IMR-90 (cell line): ENCODE results near the gene PHF21B. TPM values are rescaled to one million over a fixed set of nuclear protein-coding genes. Genes with fewer than 3 reads are reported as not detected.

Source experiments
- ATAC-seq: fragments of 200-7000 bp; cut with Tn5 transposase; 2 replicates; pipeline ENCODE4 v1.9.1; 2020; ENCODE audit warnings: low read depth, mild to moderate bottlenecking, moderate library complexity
- Bru-seq: library from RNA; stranded (reverse); fragments of 400-500 nt; gene quantifications from one replicate; lab custom pipeline; 2021; lab: Mats Ljungman, UMichigan
- BruChase-seq, 2 experiments: library from RNA; stranded (reverse); fragments of 400-500 nt; gene quantifications; one replicate each; lab custom pipeline; 2021; lab: Mats Ljungman, UMichigan
- BruUV-seq: library from RNA; stranded (reverse); fragments of 400-500 nt; replicated peaks from 2 replicates; lab custom pipeline; 2021; lab: Mats Ljungman, UMichigan
- CTCF ChIA-PET: fragments of 300-600 bp; formaldehyde crosslinking; extraction: SDS; loops from one replicate; lab custom pipeline; 2021; ENCODE audit warnings: antibody characterized with exemption; lab: Yijun Ruan, JAX
- POLR2A ChIA-PET: fragments of 300-600 bp; sonication (Branson Sonifier 250); formaldehyde crosslinking; loops from one replicate; lab custom pipeline; 2022; ENCODE audit warnings: antibody characterized with exemption; ENCODE audit not compliant: unreplicated experiment; lab: Charles Lee
- DNase-seq: peaks from one replicate; pipeline ENCODE4 v3.0.0; 2013
- H2AFZ ChIP-seq: replicated peaks from 2 replicates; pipeline ENCODE3; 2013; ENCODE audit warnings: low read length, mild to moderate bottlenecking; ENCODE audit not compliant: poor library complexity
- H2AK5ac ChIP-seq: 2 replicates; pipeline ENCODE4 v1.6.1; 2013; ENCODE audit warnings: low read depth, low read length, inconsistent platforms
- H2AK9ac ChIP-seq: replicated peaks from 2 replicates; pipeline ENCODE3; 2013; ENCODE audit warnings: mild to moderate bottlenecking, low read depth, low read length, moderate library complexity; ENCODE audit not compliant: poor library complexity
- H2BK120ac ChIP-seq: 2 replicates; pipeline ENCODE4 v1.6.1; 2013; ENCODE audit warnings: low read depth, low read length, inconsistent platforms
- H2BK15ac ChIP-seq: 3 replicates; pipeline ENCODE4 v1.6.1; 2013; ENCODE audit warnings: low read depth, low read length, inconsistent platforms
- H2BK20ac ChIP-seq: 2 replicates; pipeline ENCODE4 v1.6.1; 2013; ENCODE audit warnings: low read depth, mild to moderate bottlenecking, inconsistent platforms, low read length, moderate library complexity
- H2BK5ac ChIP-seq: 2 replicates; pipeline ENCODE4 v1.6.1; 2013; ENCODE audit warnings: mild to moderate bottlenecking, low read depth, low read length, inconsistent platforms; ENCODE audit not compliant: poor library complexity, severe bottlenecking
- H3K14ac ChIP-seq: replicated peaks from 2 replicates; pipeline ENCODE4 v1.6.1; 2013; ENCODE audit warnings: low read depth, low read length, inconsistent platforms
- H3K18ac ChIP-seq: 2 replicates; pipeline ENCODE4 v1.6.1; 2013; ENCODE audit warnings: low read depth, low read length, control low read depth
- H3K23ac ChIP-seq: 2 replicates; pipeline ENCODE4 v1.6.1; 2013; ENCODE audit warnings: low read depth, low read length, inconsistent platforms
- H3K27ac ChIP-seq: 2 replicates; pipeline ENCODE4 v1.5.1; 2013; ENCODE audit warnings: mild to moderate bottlenecking, control low read depth, low read length; ENCODE audit not compliant: insufficient read depth
- H3K27me3 ChIP-seq: 2 replicates; pipeline ENCODE4 v1.6.1; 2013; ENCODE audit warnings: low read length; ENCODE audit not compliant: control insufficient read depth, insufficient read depth
- H3K36me3 ChIP-seq: 2 replicates; pipeline ENCODE4 v1.6.1; 2013; ENCODE audit warnings: low read length, mixed read lengths; ENCODE audit not compliant: control insufficient read depth, insufficient read depth
- H3K4ac ChIP-seq: 2 replicates; pipeline ENCODE4 v1.6.1; 2013; ENCODE audit warnings: low read depth, low read length, inconsistent platforms
- H3K4me1 ChIP-seq: 2 replicates; pipeline ENCODE4 v1.6.1; 2013; ENCODE audit warnings: low read length, mixed read lengths; ENCODE audit not compliant: control insufficient read depth, insufficient read depth
- H3K4me2 ChIP-seq: 2 replicates; pipeline ENCODE4 v1.6.1; 2013; ENCODE audit warnings: low read depth, mild to moderate bottlenecking, control low read depth, low read length, moderate library complexity
- H3K4me3 ChIP-seq: 2 replicates; pipeline ENCODE4 v1.5.1; 2013; ENCODE audit warnings: low read depth, mild to moderate bottlenecking, control low read depth, low read length, moderate library complexity; ENCODE audit not compliant: insufficient read depth
- H3K56ac ChIP-seq: 2 replicates; pipeline ENCODE4 v1.6.1; 2013; ENCODE audit warnings: low read length, inconsistent platforms; ENCODE audit not compliant: insufficient read depth; ENCODE audit errors: extremely low read depth
- H3K79me1 ChIP-seq, 2 experiments: 2 replicates each; pipeline ENCODE4 v1.6.1; 2013; ENCODE audit warnings: low read length in 2 of 2, inconsistent platforms in 1 of 2, low read depth in 1 of 2
- H3K9ac ChIP-seq: 2 replicates; pipeline ENCODE4 v1.6.1; 2013; ENCODE audit warnings: low read depth, low read length, control low read depth
- H3K9me1 ChIP-seq: 2 replicates; pipeline ENCODE4 v1.6.1; 2013; ENCODE audit warnings: low read length, inconsistent platforms; ENCODE audit not compliant: insufficient read depth
- H3K9me3 ChIP-seq: 2 replicates; pipeline ENCODE4 v1.6.1; 2013; ENCODE audit warnings: low read length; ENCODE audit not compliant: control insufficient read depth, insufficient read depth
- H4K20me1 ChIP-seq: 2 replicates; pipeline ENCODE4 v1.6.1; 2013; ENCODE audit warnings: low read length, inconsistent platforms; ENCODE audit not compliant: insufficient read depth
- H4K5ac ChIP-seq: 2 replicates; pipeline ENCODE4 v1.6.1; 2013; ENCODE audit warnings: mild to moderate bottlenecking, low read depth, low read length, control low read depth
- H4K8ac ChIP-seq, 2 experiments: 2 replicates each; pipeline ENCODE4 v1.6.1; 2013; ENCODE audit warnings: low read depth in 2 of 2, low read length in 2 of 2, control low read depth in 1 of 2, inconsistent platforms in 1 of 2
- H4K91ac ChIP-seq: 2 replicates; pipeline ENCODE4 v1.6.1; 2013; ENCODE audit warnings: low read depth, low read length, inconsistent platforms; ENCODE audit not compliant: insufficient read depth
- BHLHE40 ChIP-seq: fragments of 150-350 bp; IDR thresholded peaks from 2 replicates; pipeline ENCODE4 v1.6.1; 2016; ENCODE audit warnings: mild to moderate bottlenecking, low read depth, low read length
- CEBPB ChIP-seq: IDR thresholded peaks from 2 replicates; pipeline ENCODE4 v1.6.1; 2012; ENCODE audit warnings: low read depth, low read length, improper control_type of control experiment
- CHD1 ChIP-seq: IDR thresholded peaks from 2 replicates; pipeline ENCODE4 v1.6.1; 2012; ENCODE audit warnings: low read depth, low read length, improper control_type of control experiment
- CTCF ChIP-seq: conservative IDR thresholded peaks from 2 replicates; pipeline ENCODE4 v1.5.1; 2012; ENCODE audit warnings: mild to moderate bottlenecking, low read depth, low read length, improper control_type of control experiment
- FOS ChIP-seq: fragments of 150-350 bp; IDR thresholded peaks from 2 replicates; pipeline ENCODE4 v1.6.1; 2016; ENCODE audit warnings: low read depth, low read length
- MAFK ChIP-seq: IDR thresholded peaks from 2 replicates; pipeline ENCODE4 v1.6.1; 2012; ENCODE audit warnings: low read depth, low read length, improper control_type of control experiment
- MAZ ChIP-seq: IDR thresholded peaks from 2 replicates; pipeline ENCODE4 v1.6.1; 2012; ENCODE audit warnings: low read depth, mild to moderate bottlenecking, low read length, improper control_type of control experiment, moderate library complexity, borderline replicate concordance
- MXI1 ChIP-seq: IDR thresholded peaks from 2 replicates; pipeline ENCODE4 v1.6.1; 2012; ENCODE audit warnings: low read depth, mild to moderate bottlenecking, low read length, moderate library complexity, borderline replicate concordance
- NFE2L2 ChIP-seq: fragments of 150-350 bp; IDR thresholded peaks from 2 replicates; pipeline ENCODE4 v1.6.1; 2016; ENCODE audit warnings: low read depth, mild to moderate bottlenecking, low read length
- RAD21 ChIP-seq: IDR thresholded peaks from 2 replicates; pipeline ENCODE4 v1.6.1; 2012; ENCODE audit warnings: low read length, improper control_type of control experiment
- SMC3 ChIP-seq: fragments of 150-350 bp; IDR thresholded peaks from 2 replicates; pipeline ENCODE4 v1.6.1; 2016; ENCODE audit warnings: low read depth, mild to moderate bottlenecking, antibody characterized with exemption, low read length, moderate library complexity
- USF2 ChIP-seq: fragments of 150-350 bp; IDR thresholded peaks from 2 replicates; pipeline ENCODE4 v1.6.1; 2017; ENCODE audit warnings: mild to moderate bottlenecking, antibody characterized with exemption, low read length, low read depth
- WGBS, 2 experiments: methylation state at CpG; one replicate each; pipeline versions ENCODE4 v1.1.5 to v1.1.7; 2013; ENCODE audit warnings: missing lambda C conversion rate in 2 of 2; ENCODE audit not compliant: insufficient read length in 1 of 2; ENCODE audit errors: extremely low coverage in 2 of 2; 5-methylcytosine and 5-hydroxymethylcytosine counted together
- dilution Hi-C: fragments of 300-500 bp; cut with HindIII; formaldehyde crosslinking; loops from one replicate; pipeline ENCODE4 v1.14.3; 2018; ENCODE audit warnings: low sequenced_read_pairs; ENCODE audit not compliant: unreplicated experiment
- in situ Hi-C: fragments of 300-500 bp; cut with MboI; formaldehyde crosslinking; loops from 3 replicates; pipeline ENCODE4 v1.14.3; 2019; ENCODE audit warnings: low sequenced_read_pairs, inconsistent platforms, mixed read lengths
- intact Hi-C: fragments of 100-400 bp; cut with micrococcal nuclease; formaldehyde crosslinking; loops from 2 replicates; pipeline ENCODE4 v1.10.0; 2022
- long read RNA-seq: library from polyadenylated mRNA; unstranded; transcript quantifications from one replicate; pipeline ENCODE4 v2.0.0, GENCODE V29; 2021; ENCODE audit not compliant: unreplicated experiment
- polyA plus RNA-seq, 3 experiments: library from polyadenylated mRNA; depleted of rRNA; stranded (reverse); fragments of >200 nt; gene quantifications; 2 replicates each; pipeline ENCODE4 v1.2.3, GENCODE V29; 2012; ENCODE audit warnings: low replicate concordance in 1 of 3
- total RNA-seq: library from RNA; depleted of rRNA; stranded (reverse); fragments of >200 nt; gene quantifications from 2 replicates; pipeline ENCODE4 v1.2.3, GENCODE V29; 2012; rRNA removed

PHF21B gene
- total RNA-seq (not detected in 2 replicates), polyA plus RNA-seq (2012; rRNA removed) (0.02 and 0.09 TPM in 2 replicates), Bru-seq, nascent RNA (percentile 15 among the genes with signal in this experiment), BruChase-seq, experiment 1, labeled RNA remaining after a 6-hour chase (percentile 13 among the genes with signal in this experiment), BruChase-seq, experiment 2, labeled RNA remaining after a 2-hour chase (percentile 16 among the genes with signal in this experiment)
- polyA plus RNA-seq (2012; cell fraction: cytosol; rRNA removed): 0.01 and 0.02 TPM in 2 replicates
- 0.09 and 0.13 TPM in 2 replicates for polyA plus RNA-seq (2012; cell fraction: nucleus; rRNA removed; ENCODE audit: low replicate concordance)
- long read RNA-seq: 0 reads

GRCh38 chr22:45009606-45010531 lies at the start of gene PHF21B:
PHF21B (minus strand) TSS chr22:45010005; CDS start chr22:45009549, 456 bp downstream.
- ChIA-PET POLR2A (no interaction called here), CTCF (no interaction called here)
- Histone ChIP-seq H2BK20ac (no peak within 1 kb of the TSS), H3K56ac (no peak within 1 kb of the TSS), H2AFZ (peak within 1 kb of the TSS; percentile 85), H3K9ac (peak within 1 kb of the TSS; percentile 61), H3K4me3 (peak within 1 kb of the TSS; percentile 60), H3K4me1 (no peaks in the 10 kb centered on the region; the same call in 1 of the 2 replicates), H2BK120ac (no peak within 1 kb of the TSS), H4K8ac (no peak within 1 kb of the TSS), H3K79me1 (no peaks in the 10 kb centered on the region), H3K27ac (no peak within 1 kb of the TSS; the same call in 1 of the 2 replicates), H3K27me3 (peaks cover 69% of the 10 kb centered on the region), H2AK9ac (no peak within 1 kb of the TSS), H2BK5ac (no peak within 1 kb of the TSS), H3K9me1 (no peaks in the 10 kb centered on the region), H4K20me1 (no peaks in the 10 kb centered on the region), H2AK5ac (no peak within 1 kb of the TSS), H4K91ac (no peak within 1 kb of the TSS), H3K18ac (no peak within 1 kb of the TSS), H3K9me3 (no peaks in the 10 kb centered on the region), H3K4me2 (peak within 1 kb of the TSS; percentile 83), H2BK15ac (no peak within 1 kb of the TSS), H3K14ac (no peak within 1 kb of the TSS), H3K4ac (no peak within 1 kb of the TSS), H4K5ac (no peak within 1 kb of the TSS), H3K23ac (no peak within 1 kb of the TSS), H3K36me3 (no peaks in the 10 kb centered on the region)
- BruUV-seq: no TSS peak
- in situ Hi-C loops (no loop called here), intact Hi-C loops (no loop called here), dilution Hi-C loops (no loop called here)
- peak; percentile 87 for ATAC-seq
- peak; percentile 22 for DNase-seq
- 1% methylated on average over 13 of the region's 121 CpGs; no CpG with 5 or more reads in 1 of the 2 experiments for WGBS, 2 experiments
- TF ChIP-seq CEBPB (no peak), CHD1 (no peak), FOS (no peak), BHLHE40 (no peak), MXI1 (no peak), MAFK (no peak), SMC3 (no peak), NFE2L2 (no peak), CTCF (no peak), RAD21 (no peak), USF2 (no peak), MAZ (no peak)
